HG03135 (cell line): Measurements from ENCODE around the gene NDUFA8.
"Not testable (repeated sequence)": the region's sequence is repeated elsewhere in the genome, so short reads cannot be mapped to it uniquely, and the experiment has no call there.

ENCODE experiments used
- ATAC-seq: cut with Tn5 transposase; IDR thresholded peaks from one replicate; pipeline ENCODE4 v1.9.1; 2021; ENCODE audit warnings: mild to moderate bottlenecking, moderate library complexity; ENCODE audit not compliant: unreplicated experiment

Gene NDUFA8

DNA sequence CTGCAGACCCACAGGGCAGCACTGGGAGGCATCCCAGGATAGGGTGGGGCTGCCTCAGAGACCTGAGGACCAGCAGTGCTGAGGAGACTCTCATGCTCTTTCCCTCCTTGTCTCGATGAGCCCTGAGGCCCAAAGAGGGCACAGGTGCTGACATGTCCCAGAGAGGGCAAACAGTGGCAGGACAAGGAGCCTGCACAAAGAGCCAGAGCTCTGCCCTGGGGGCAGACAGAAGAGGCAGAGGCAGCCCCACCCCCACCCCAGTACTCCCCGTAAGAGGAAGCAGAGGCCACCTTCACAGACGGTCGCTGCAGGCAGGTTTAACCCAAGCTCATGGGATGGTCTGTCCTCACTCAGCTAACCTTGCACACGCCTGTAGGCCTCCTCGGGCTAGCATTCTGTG is 37.1 kb downstream of the NDUFA8 start:
- ATAC-seq, result no peak

DNA sequence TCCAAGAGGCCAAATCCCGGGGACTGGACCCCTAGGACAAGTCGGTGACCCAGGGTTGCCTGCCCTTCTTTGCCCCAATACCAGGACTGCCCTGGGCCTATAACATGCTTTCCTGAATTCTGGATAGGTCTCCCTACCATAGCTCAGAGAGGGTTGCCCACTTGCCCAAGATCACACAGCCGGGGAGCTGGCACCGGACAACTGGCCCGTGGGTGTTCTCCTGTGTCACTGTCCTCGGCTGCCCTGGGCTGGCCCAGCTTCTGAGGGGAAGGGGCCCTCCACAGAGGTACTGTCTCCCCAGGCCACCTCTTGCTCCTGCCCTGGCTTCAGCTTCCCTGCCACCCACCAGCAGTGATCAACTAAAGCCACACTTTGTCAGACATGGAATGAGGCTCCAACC is 37.6 kb downstream of the NDUFA8 start:
- ATAC-seq, result no peak

DNA sequence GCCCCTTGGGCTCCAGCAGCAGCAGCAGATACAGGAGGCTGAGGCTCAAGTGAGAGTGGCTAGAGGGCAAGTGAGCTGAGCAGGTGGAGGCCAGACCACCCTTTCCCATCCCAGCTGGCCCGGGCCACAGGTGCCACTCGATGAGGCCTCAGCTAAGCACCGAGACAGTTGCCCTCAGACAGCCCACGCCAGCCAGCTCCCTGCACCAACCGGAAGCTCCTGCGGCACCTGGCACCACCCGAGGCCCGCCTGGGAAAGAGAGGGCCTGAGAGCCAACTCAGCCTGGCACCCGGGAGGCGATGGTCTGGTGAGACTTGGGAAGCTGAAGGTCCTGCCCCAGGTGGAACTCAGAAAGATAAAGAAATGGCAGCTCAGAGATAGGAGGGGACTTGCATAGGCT is 38.2 kb downstream of the NDUFA8 start:
- ATAC-seq, result no peak

DNA sequence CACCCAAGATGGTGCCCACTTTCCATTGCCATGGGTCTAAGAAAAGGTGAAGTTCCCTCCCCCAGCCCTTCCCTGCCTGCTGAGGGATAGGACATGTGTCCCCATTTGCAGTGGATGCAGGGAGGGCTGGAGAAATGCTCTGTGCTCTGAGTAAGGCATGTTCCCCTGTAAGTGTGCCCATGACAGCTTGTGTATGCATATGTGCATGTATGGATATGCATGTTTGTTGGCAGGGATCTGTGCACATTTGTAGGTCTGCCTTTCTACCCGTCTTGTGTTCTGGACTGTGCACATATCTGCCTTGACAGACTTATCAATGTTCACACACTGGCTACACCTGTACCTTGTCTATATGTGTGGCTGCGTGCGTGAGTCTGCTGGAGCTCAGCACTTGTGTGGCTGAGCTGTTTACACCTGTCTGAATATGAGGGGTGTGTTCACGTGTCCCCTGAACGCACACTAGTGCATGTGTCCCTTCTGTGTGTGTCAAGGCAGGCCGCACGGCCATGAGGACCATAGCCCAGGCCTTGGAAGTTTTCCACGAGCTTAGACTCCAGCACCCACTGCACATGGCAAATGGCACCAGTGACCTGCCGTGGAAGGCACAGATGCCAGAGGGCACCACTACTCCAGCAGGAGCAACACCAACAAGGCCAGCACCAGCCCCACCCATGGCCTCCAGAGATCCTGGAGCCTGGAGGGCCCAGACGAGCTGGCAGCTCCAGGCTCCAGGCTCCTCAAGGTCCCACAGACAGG is 39.1 kb downstream of the NDUFA8 start:
- no peak for ATAC-seq

DNA sequence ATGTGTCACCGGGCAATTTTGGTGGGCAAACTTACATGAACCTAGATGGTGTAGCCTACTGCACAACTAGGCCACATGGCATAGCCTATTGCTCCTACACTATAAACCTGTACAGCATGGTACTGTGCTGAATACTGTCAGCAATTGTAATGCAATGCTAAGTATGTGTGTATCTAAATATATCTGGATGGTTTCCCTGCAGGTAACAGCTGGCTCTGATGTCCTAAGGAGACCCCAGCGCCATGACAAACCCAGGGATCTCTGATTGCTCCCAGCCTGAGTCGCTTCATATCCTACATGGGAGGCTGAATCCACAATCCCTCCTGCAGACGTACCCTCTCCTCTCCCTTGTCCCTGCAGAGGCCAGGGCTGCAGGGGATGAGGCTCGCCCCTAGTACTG is 39.9 kb downstream of the NDUFA8 start:
- ATAC-seq, result no peak

DNA sequence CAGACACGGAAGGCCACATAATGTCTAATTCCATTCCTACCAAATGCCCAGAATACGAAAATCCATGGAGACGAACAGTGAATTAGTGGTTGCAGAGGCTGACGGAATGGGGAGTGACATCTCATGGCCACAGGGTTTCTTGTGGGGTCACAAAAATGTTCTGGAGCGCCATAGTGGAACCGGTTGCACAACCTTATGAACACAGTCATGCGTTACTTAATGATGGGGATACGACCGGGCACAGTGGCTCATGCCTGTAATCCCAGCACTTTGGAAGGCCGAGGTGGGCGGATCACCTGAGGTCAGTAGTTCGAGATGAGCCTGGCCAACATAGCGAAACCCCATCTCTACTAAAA is 40.4 kb downstream of the NDUFA8 start:
- ATAC-seq, result no peak

DNA sequence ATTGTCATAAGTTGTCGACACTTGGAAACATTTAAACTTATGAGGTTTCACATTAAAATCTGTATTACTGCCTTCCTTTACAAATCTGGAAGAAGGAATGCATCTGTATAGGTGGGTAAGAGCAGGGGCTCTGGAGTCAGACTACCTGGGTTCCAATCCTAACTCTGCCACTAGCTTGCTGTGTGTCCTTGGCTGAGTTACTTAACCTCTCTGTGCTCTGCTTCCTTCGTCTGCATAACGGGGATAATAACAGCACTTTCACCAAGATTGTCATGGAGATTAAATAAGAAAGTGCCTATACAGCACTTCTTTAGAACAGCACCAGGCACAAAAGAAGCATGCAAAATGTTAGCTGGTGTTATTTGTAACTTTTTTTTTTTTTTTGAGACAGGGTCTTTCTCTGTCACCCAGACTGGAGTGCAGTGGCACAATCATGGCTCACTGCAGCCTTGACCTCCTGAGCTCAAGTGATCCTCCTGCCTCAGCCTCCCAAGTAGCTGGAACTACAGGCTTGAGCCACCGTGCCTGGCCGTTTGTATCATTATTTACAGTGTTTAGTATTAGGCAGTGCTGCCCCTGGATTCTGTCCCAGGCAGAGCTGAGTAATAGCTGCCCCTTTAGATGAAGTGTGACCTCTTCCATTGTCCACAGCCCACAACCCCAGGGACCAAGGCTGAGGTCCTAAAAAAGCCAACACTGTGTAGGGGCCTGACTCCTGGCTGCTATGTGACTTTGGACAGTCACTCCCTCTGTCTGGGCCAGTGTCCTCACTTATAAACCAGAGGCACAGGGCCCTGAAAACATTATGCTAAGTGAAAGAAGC is 41.0 kb downstream of the NDUFA8 start:
- ATAC-seq, result no peak

DNA sequence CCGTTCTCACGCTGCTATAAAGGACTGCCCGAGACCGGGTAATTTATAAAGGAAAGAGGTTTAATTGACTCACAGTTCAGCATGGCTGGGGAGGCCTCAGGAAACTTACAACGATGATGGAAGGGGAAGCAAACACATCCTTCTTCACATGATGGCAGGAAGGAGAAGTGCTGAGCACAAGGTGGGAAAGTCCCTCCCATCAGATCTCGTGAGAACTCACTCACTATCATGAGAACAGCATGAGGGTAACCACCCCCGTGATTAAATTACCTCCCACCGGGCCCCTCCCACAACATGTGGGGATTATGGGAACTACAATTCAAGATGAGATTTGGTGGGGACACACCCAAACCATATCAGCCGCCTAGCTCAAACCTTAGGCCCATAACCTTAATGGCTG is 42.3 kb downstream of the NDUFA8 start:
- ATAC-seq, result not testable (repeated sequence)

DNA sequence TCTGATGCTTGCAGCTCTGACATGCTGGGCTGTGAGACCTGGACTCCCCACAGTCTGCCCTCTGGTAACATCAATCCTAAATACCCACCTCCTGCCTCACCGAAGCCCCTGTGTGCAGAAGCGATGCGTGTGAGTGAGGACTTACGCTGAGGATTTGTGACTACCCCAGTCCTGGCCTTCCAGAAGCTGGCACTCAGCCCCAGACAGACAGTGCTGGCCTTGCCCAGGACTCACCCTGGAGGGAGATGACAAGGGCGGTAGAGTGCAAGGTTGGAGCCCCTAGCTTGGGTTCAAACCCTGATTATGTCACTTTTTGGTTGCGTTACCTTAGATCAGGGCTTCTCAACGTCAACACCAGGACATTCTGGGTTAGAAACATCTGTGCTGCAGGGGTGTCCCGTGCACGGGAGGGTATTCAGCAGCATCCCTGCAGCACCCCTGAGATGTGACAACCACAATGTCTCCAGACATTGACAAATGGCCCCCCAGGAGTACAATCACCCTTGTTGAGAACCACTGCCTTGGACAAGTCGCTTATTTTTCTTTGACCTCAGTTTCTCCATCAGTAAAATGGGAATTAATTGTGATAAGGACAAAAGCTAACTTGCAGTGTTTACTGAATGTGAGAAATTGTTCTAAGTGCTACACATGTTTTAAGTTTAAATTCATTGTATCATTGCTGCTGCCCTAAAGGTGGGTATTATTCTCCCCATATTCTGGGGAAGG is 43.0 kb downstream of the NDUFA8 start:
- ATAC-seq, result no peak

DNA sequence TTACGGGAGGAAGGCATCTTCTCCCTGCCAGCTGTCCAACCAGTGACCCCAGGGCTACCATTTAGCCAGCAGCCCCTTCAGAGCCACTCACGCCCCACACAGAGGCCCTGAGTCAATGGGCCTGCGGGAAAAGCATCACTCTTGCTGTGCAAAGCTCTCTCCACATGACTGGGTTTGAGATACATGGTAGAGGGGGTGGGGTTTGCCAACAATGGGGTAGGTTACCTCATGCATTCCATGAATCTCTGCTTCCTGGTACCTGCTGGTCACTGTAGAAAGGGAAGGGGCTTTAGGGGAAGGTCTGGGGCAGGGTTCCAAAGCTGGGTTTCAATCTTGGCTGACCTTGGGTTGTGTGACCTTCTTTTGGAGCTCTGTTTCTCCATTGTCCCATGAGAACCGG is 43.5 kb downstream of the NDUFA8 start:
- ATAC-seq, result no peak

DNA sequence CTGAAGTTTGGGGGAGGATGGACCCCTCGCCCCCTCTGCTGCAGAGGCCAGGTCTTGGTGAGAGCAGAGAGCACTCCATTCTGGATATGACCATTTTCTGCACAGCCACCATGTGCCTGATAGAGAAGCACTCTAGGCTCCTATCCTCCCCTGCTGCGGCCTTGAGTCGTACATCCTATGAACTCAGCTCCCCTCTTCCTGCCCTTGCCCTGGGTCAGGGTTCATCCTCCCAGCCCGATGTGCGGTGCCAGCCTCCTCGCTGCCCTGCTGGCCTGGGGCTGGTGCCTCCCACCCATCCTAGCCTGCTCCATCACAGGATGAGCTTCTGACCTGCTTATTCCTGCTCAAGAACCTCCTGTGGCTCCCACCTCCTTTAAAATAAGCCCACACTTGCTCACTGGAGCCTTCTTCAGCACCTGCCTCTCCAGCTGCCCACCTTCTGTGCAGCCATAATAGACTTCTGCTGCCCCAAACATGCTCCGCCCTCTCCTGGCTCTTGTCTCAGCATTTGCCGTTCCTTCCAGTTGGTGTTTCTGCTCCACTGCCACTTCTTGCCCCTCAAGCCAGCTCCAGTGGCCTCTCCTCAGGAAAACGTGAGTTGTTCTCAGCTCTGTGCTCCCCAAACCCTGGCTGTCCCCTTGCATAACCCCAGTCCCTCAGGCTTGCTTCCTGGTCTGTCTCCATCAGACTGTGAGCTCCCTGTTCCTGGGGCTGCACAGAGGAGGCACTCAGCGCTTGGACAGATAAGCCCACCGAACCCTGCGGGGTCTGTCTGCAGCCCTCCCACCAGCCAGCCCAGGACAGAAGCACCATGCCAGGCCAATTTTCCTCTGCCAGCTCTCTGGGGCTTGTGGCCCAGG is 44.2 kb downstream of the NDUFA8 start:
- no peak for ATAC-seq

DNA sequence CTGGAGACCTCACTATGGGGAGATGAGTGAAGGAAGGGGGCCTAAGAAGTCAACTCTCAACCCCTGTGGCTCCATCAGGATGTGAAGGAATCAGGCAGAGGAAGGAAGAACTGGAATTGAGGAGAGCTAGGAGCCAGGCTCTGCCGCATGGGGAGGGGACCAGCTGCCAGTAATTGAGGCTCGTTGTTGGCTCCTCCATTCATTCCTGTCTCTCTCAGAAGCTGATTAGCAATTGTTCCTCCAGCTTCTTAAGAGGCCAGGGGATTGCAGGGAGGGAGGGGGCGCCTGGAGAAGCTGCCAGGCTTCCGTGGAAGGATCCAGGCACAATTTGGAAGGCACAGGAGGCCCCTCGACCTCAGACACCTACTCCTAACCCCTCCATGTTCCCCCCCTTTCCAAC is 46.0 kb downstream of the NDUFA8 start:
- ATAC-seq, result no peak

DNA sequence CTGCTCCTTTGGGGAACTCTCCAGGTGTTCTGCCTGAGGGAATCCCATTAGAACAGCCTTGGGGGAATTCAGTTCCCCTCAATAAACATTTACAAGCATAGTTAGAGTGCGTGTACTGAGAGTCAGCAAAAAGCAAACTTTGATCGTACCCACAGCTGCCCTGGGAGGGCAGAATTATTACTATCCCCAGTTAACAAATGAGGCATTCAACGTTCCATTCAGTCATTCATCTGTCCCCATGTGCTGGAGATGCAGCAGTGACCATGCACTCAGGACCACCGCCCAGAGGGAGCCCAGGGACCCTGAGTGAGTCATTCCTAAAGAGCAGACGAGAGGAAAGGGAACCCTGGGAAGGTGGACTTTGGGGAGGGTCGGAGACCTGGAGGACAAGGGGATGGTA is 47.3 kb downstream of the NDUFA8 start:
- no peak for ATAC-seq

DNA sequence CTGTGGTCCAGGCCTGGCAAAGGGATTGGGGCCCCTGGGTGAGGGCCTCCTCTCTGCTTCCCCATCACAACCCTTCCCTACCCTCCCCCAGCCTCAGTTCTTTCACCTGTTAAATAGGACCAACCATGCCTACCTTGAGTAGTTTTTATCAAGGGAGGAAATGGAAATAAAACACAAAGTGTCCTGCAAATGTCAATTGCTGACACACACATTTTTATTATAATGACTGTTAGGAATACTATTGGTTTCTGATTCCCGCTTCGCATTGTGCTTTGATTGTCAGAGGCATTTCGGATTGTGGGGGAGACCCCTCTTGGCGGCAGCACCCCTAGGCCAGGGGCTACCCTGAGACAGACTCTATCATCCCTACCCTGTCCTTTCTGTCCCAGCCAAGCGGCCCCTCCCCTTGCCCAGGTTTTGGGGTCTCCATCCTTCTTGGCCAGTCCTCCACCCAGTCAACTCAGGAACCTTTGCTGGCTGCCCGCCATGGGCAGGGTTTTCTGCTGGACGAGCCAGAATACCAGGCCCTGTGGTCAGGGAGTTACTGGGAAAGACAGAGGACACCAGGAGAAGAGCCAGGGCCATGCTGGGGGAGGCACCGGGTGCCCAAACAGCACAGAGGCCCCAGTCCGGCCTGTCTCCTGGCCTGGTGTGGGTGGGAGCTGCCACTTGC is 48.0 kb downstream of the NDUFA8 start:
- ATAC-seq, result no peak

DNA sequence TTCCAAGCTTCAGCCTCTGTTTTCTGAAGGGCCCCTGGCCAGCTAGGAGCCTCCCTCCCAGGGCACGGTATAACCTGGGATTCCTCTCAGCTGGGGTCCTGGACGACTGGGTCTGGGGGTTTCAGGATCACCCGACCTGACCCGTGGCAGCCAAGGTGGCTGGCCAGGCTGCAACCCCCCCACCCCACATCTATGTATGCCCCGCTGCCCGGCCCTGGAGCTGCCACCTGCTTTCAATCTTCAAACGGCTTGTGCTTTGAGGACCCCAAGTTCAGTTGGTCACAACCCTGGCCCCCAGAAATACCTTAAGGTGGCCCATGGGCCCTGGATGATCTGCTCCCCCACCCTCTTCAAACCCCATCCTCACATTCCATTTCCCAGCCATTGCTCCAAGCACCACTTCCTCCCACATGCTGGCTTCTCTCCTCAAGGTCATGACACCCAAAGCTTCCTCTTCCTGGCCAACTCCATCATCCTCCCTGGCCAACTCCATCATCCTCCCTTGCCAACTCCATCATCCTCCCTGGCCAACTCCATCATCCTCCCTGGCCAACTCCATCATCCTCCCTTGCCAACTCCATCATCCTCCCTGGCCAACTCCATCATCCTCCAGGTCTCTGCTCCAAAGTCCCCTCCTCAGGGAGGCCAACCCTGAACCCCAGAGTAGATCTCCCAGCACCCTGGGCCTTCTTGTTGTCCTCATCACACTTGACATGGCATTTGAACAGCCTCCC is 49.3 kb downstream of the NDUFA8 start:
- ATAC-seq, result no peak

DNA sequence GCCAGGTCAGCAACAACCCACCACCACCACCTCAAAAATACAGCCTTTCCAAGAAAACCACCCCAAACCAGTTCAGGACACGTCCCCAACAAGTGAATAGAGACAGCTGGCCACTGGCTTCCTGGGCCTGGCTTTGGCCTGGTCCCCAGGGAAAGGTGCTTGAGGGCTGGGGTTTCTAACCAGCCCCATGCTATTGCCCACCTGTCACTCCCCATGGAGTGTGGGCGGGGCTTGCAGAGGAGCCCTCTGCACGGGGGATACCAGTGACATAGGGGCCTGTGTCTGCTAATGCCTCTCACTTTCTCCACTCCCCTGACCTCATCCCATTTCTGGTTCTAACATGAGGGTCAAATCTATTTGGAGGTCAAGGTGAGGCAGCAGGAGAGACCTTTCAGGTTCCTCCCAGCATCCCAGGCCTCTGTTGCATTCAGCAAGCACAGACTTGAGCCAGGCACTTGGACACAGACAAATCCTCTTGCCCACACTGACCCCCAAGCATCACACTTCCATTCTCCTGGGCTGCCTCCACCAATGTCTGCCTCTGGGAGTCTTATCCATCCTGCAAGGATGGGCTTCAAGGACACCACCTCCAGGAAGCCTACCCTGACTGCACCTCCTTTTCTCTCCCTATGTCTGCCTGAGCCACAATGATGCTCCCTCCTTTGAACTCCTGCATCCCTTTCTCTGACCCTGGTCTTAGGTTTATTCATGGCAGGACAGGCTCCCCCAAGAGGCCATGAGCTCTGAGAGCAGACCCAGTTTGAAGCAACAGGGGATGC is 50.4 kb downstream of the NDUFA8 start:
- ATAC-seq, result no peak

DNA sequence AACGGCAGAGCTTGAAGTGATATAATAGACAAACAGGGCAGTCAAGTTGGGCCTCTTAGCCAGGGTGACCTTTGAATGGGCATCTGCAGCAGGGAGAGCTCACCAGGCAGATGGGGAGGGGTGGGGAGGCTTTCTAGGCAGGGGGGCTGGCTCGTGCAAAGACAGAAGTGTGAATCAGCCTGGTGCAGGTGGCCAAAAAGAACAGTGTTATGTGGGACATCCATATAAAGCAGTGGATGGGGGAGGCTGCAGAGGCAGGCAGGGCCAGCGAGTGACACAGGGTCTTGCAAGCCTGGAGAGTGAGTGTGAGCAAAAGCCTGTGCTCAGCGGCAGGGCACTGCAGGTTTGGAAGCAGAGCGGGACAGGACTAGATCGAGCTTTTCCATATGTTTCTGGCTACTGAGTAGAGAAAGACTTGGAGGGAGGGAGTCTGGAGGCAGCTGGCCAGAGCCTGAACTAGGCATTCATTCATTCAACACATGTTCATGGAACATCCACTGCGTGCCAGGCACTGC is 52.2 kb downstream of the NDUFA8 start:
- ATAC-seq, result no peak

DNA sequence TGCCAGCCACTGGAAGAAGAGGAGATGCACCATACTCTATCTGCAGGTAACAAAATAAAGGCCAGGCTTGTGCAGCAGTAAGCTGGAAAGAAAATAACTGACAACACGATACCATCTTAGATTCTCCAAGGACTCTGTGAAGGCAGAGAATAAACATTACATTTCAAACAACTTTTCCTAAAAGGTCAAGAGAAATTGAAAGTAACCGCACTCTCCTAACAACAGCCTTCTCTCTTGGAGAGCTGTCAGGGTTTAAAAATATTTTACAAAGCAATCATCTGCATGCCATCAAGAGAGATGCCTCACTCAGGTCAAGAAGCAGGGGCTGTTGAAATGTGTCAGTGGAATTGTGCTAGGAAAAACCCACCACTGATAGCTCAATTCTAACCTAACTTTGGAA is 53.0 kb downstream of the NDUFA8 start:
- ATAC-seq, result no peak

DNA sequence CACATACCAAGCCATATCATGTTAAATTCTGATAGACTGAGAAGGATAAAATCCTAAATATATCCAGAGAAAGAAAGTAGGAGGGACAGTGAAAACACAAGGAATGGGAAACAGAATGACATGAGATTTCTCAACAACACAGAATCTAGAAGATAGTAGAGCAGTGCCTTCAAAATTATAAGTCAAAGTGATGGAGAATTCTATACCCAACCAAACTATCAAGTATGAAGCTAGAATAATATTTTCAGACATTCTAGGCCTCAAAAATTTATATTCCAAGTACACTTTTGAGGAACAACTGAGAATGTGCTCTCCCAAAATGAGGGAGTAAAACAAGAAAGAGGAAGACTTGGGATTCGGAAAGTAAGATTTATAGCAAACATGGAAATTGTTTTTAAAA is 55.6 kb downstream of the NDUFA8 start:
- no peak for ATAC-seq
